Psoas muscle (tissue), 8 donors: ENCODE measurements around the gene SCAPER. TPM values are rescaled to one million over a fixed set of nuclear protein-coding genes. Genes with fewer than 3 reads are reported as not detected.

Source experiments
- ATAC-seq, 4 donors: fragments of 200-7000 bp; cut with Tn5 transposase; one replicate each; pipeline ENCODE4 v1.9.1; 2020; ENCODE audit warnings: moderate library complexity in 3 of 4, mild to moderate bottlenecking in 2 of 4
- DNase-seq, 2 donors: peaks; one replicate each; pipeline ENCODE4 v3.0.0-alpha.2; 2020
- H3K27ac ChIP-seq: fragments of 200-600 bp; one replicate; pipeline ENCODE4 v1.8.0; 2022
- H3K27me3 ChIP-seq, 3 donors: fragments of 200-600 bp in 1 of 3; one replicate each; pipeline versions ENCODE4 v1.6.1 to v1.8.0; 2013 to 2022; ENCODE audit warnings: low read length in 2 of 3, mild to moderate bottlenecking in 2 of 3, moderate library complexity in 1 of 3; ENCODE audit not compliant: insufficient read depth in 3 of 3
- H3K36me3 ChIP-seq, 2 donors: fragments of 200-600 bp in 1 of 2; one replicate each; pipeline versions ENCODE4 v1.6.1 to v1.8.0; 2013 to 2022; ENCODE audit warnings: low read depth in 1 of 2, mild to moderate bottlenecking in 1 of 2, moderate library complexity in 1 of 2; ENCODE audit not compliant: insufficient read depth in 1 of 2
- H3K4me1 ChIP-seq: fragments of 200-600 bp; one replicate; pipeline ENCODE4 v1.8.0; 2022
- H3K4me3 ChIP-seq: fragments of 200-600 bp; one replicate; pipeline ENCODE4 v1.8.0; 2022; ENCODE audit warnings: mild to moderate bottlenecking
- H3K9me3 ChIP-seq: fragments of 200-600 bp; one replicate; pipeline ENCODE4 v1.8.0; 2022
- WGBS, 3 donors: extraction: QIAGEN DNeasy Blood & Tissue Kit; methylation state at CpG; one replicate each; pipeline versions ENCODE4 v1.1.6 to v1.1.7; 2013; 5-methylcytosine and 5-hydroxymethylcytosine counted together
- intact Hi-C, 2 donors: fragments of 100-400 bp; cut with DNase I; formaldehyde crosslinking; loops; one replicate each; pipeline versions ENCODE4 v1.11.0 to v1.14.2; 2022
- polyA plus RNA-seq, 3 donors: library from polyadenylated mRNA; stranded (reverse); fragments of 200-250 nt; gene quantifications; one replicate each; pipeline ENCODE4 v1.2.3, GENCODE V29; 2013
- total RNA-seq, 4 donors: library from RNA; stranded (reverse); fragmentation: NEBNext Ultra II Directional in 2 of 4; extraction: Animal tissue kit (Norgen Biotek cat#: 25700) in 2 of 4; gene quantifications; one replicate each; pipeline versions ENCODE4 v1.2.1 to v1.2.4, GENCODE V29; 2021 to 2023
- TF ChIP-seq, protein P1 (sequence below): fragments of 200-600 bp; IDR thresholded peaks from one replicate; pipeline ENCODE4 v1.8.0; 2022; ENCODE audit warnings: antibody characterized with exemption
- donor health status: healthy with polysubstance abuse.
- donor health status: DM: no; HTN: no; CAD: no; lungs with moderate emphysema.
- donor health status: Bipolar disorder and iron deficiency.
- donor health status: healthy.
- donor health status: DM: yes; HTN: yes; CAD: no.
- donor health status: DM: no; HTN: no; CAD: no.
- donor health status: DM: no; HTN: no; CAD: no.
- donor health status: DM: yes; HTN: yes; CAD: no.

Gene SCAPER
- total and polyA plus RNA-seq, 7 donors, result 4.1 to 28.7 (median 20.0) TPM

- no peaks in the 10 kb centered on the region for H3K9me3 ChIP-seq
- no peaks in the 10 kb centered on the region for H3K4me1 ChIP-seq
- H3K27ac ChIP-seq, result no peak overlapping the region
- DNase-seq (no peak), ATAC-seq (no peak)
- TF ChIP-seq, protein P1, sequence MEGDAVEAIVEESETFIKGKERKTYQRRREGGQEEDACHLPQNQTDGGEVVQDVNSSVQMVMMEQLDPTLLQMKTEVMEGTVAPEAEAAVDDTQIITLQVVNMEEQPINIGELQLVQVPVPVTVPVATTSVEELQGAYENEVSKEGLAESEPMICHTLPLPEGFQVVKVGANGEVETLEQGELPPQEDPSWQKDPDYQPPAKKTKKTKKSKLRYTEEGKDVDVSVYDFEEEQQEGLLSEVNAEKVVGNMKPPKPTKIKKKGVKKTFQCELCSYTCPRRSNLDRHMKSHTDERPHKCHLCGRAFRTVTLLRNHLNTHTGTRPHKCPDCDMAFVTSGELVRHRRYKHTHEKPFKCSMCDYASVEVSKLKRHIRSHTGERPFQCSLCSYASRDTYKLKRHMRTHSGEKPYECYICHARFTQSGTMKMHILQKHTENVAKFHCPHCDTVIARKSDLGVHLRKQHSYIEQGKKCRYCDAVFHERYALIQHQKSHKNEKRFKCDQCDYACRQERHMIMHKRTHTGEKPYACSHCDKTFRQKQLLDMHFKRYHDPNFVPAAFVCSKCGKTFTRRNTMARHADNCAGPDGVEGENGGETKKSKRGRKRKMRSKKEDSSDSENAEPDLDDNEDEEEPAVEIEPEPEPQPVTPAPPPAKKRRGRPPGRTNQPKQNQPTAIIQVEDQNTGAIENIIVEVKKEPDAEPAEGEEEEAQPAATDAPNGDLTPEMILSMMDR, result no peak
- no peak overlapping the region for H3K4me3 ChIP-seq
- no peaks in the 10 kb centered on the region for H3K27me3 ChIP-seq
- H3K36me3 ChIP-seq, result peaks cover 0 to 19% of the 10 kb centered on the region in 2 donors
- WGBS, 3 donors, result 86 to 93% (median 90%) methylated on average over 2 of the region's 2 CpGs
- intact Hi-C loops, result no loop called here
Observed at GRCh38 chr15:76664411-76664810, 240.7 kb downstream of the SCAPER start.

DNA sequence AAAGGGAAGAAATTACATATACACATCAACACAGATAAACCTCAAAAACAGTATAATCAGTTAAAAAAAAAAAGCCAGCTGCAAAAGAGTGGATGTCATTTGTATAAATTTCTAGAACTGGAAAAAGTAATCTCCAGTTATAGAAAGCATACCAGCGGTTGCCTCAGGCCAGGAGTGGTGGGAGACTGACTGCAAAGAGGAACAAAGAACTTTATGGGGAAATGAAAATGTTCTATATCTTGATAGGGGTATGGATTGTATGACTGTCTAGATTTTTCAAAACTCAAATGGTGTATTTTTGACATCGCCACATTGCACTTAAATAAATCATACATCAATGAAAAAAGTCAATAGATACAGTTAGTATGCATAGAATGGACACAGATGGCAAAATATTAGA, 241.6 kb downstream of the SCAPER start:
- TF ChIP-seq, protein P1, result no peak
- ATAC-seq (no peak), DNase-seq (no peak)
- H3K36me3 ChIP-seq, result peaks cover 0 to 19% of the 10 kb centered on the region in 2 donors
- H3K9me3 ChIP-seq, result no peaks in the 10 kb centered on the region
- no peaks in the 10 kb centered on the region for H3K4me1 ChIP-seq
- no peak overlapping the region for H3K4me3 ChIP-seq
- 95 to 98% (median 97%) methylated on average over 2 of the region's 2 CpGs for WGBS, 3 donors
- no peaks in the 10 kb centered on the region for H3K27me3 ChIP-seq
- intact Hi-C loops, result no loop called here
- H3K27ac ChIP-seq, result no peak overlapping the region

GRCh38 chr15:76648732-76649444, 256.3 kb downstream of the SCAPER start:
- no peaks in the 10 kb centered on the region for H3K4me1 ChIP-seq
- intact Hi-C loops, result no loop called here
- H3K27ac ChIP-seq, result no peak overlapping the region
- no peaks in the 10 kb centered on the region for H3K9me3 ChIP-seq
- 92 to 95% (median 92%) methylated on average over 8 of the region's 8 CpGs for WGBS, 3 donors
- H3K27me3 ChIP-seq, result no peaks in the 10 kb centered on the region
- H3K36me3 ChIP-seq, result no peaks in the 10 kb centered on the region
- DNase-seq, result no peak
- no peak for ATAC-seq
- no peak overlapping the region for H3K4me3 ChIP-seq
- TF ChIP-seq, protein P1, result no peak

DNA sequence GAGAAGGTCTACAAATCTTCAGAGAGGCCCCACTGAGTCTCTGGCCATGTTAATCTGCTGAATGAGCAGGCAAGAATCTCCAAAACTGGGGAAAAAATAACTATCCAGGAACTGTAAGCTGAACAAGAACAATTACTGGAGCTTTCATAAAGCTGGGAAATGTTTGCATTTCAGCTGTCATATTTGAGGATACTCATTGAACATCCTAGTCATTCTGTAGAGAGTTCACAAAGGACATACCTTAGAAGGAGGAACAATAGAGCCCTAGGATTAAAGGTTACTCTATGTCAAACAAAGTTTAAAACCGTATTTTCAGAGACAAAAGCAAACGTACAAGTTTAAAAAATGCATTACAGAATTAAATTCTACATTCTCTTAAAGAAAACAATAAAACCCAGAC, 257.5 kb downstream of the SCAPER start:
- Histone ChIP-seq H3K9me3 (no peaks in the 10 kb centered on the region), H3K4me1 (no peaks in the 10 kb centered on the region), H3K36me3 (no peaks in the 10 kb centered on the region), H3K27me3 (no peaks in the 10 kb centered on the region), H3K4me3 (no peak overlapping the region), H3K27ac (no peak overlapping the region)
- intact Hi-C loops, result no loop called here
- 89 to 95% (median 91%) methylated on average over 2 of the region's 2 CpGs for WGBS, 3 donors
- TF ChIP-seq, protein P1, result no peak
- DNase-seq, result no peak
- ATAC-seq, result no peak

- Histone ChIP-seq H3K9me3 (no peaks in the 10 kb centered on the region), H3K4me1 (no peaks in the 10 kb centered on the region), H3K36me3 (no peaks in the 10 kb centered on the region), H3K4me3 (no peak overlapping the region), H3K27ac (no peak overlapping the region), H3K27me3 (no peaks in the 10 kb centered on the region)
- TF ChIP-seq, protein P1, result no peak
- intact Hi-C loops, result no loop called here
- no peak for ATAC-seq
- DNase-seq, result no peak
- 94 to 98% (median 97%) methylated on average over 1 of the region's 1 CpG for WGBS, 3 donors
Observed at GRCh38 chr15:76644646-76645045, 260.5 kb downstream of the SCAPER start.
